Neural cell (in vitro differentiated cells): ENCODE data around the gene DAND5. TPM values are rescaled to one million over a fixed set of nuclear protein-coding genes. Genes with fewer than 3 reads are reported as not detected.
"Not testable (repeated sequence)": the region's sequence is repeated elsewhere in the genome, so short reads cannot be mapped to it uniquely, and the experiment has no call there.

ENCODE experiments used
- H2AFZ ChIP-seq: fragments of 200-600, 300-800 bp; sonication (generic), shearing (Covaris generic); 2 replicates; pipeline ENCODE4 v1.6.0; 2014; ENCODE audit warnings: low read depth, mild to moderate bottlenecking, antibody characterized with exemption, low read length, moderate library complexity
- H3F3A ChIP-seq: fragments of 200-600 bp; shearing (Covaris generic); 2 replicates; pipeline ENCODE4 v1.6.1; 2016; ENCODE audit warnings: mild to moderate bottlenecking, moderate library complexity, mixed read lengths, antibody characterized with exemption, low read length; ENCODE audit not compliant: insufficient read depth, poor library complexity, severe bottlenecking
- H3K27ac ChIP-seq: fragments of 200-600, 300-800 bp; sonication (generic), shearing (Covaris generic); 2 replicates; pipeline ENCODE4 v1.5.1; 2014; ENCODE audit warnings: mild to moderate bottlenecking, low read length, moderate library complexity
- H3K27me3 ChIP-seq: fragments of 300-800, 200-600 bp; sonication (generic), shearing (Covaris generic); 2 replicates; pipeline ENCODE4 v1.6.0; 2014; ENCODE audit warnings: mild to moderate bottlenecking, low read depth, low read length, moderate library complexity; ENCODE audit not compliant: insufficient read depth
- H3K36me3 ChIP-seq: fragments of 300-800, 200-600 bp; sonication (generic), shearing (Covaris generic); 2 replicates; pipeline ENCODE4 v1.5.1; 2014; ENCODE audit warnings: mild to moderate bottlenecking, antibody characterized with exemption, low read length, moderate library complexity; ENCODE audit not compliant: insufficient read depth
- H3K4me2 ChIP-seq: fragments of 300-800, 200-600 bp; sonication (generic), shearing (Covaris generic); 2 replicates; pipeline ENCODE4 v1.6.0; 2014; ENCODE audit warnings: mild to moderate bottlenecking, low read length
- H3K4me3 ChIP-seq: fragments of 300-800, 200-600 bp; sonication (generic), shearing (Covaris generic); 2 replicates; pipeline ENCODE4 v1.5.1; 2014; ENCODE audit warnings: mild to moderate bottlenecking, low read length, moderate library complexity
- H3K79me2 ChIP-seq: fragments of 200-600 bp; shearing (Covaris generic); replicated peaks from 2 replicates; pipeline ENCODE4 v1.6.0; 2014; ENCODE audit warnings: mild to moderate bottlenecking, low read length, moderate library complexity; ENCODE audit not compliant: insufficient read depth
- H3K9ac ChIP-seq: fragments of 300-800, 200-600 bp; sonication (generic), shearing (Covaris generic); 2 replicates; pipeline ENCODE4 v1.6.1; 2016; ENCODE audit warnings: mild to moderate bottlenecking, low read length, mixed read lengths
- H3K9me2 ChIP-seq: fragments of 200-600 bp; shearing (Covaris generic); 2 replicates; pipeline ENCODE4 v1.6.1; 2016; ENCODE audit warnings: mild to moderate bottlenecking, low read length, mixed read lengths; ENCODE audit not compliant: insufficient read depth
- H3K9me3 ChIP-seq: fragments of 200-600, 300-800 bp; sonication (generic), shearing (Covaris generic); 2 replicates; pipeline ENCODE4 v1.6.1; 2016; ENCODE audit warnings: mild to moderate bottlenecking, mixed run types, low read length, moderate library complexity, mixed read lengths
- H4K20me1 ChIP-seq: fragments of 200-600 bp; shearing (Covaris generic); 2 replicates; pipeline ENCODE4 v1.6.1; 2016; ENCODE audit warnings: mild to moderate bottlenecking, mixed run types; ENCODE audit not compliant: insufficient read depth
- EP300 ChIP-seq: fragments of 450-650 bp; conservative IDR thresholded peaks from 2 replicates; pipeline ENCODE4 v1.6.1; 2014; ENCODE audit warnings: antibody characterized with exemption, mild to moderate bottlenecking, moderate library complexity; ENCODE audit not compliant: poor library complexity, severe bottlenecking
- EZH2 ChIP-seq: fragments of 200-600, 300-800 bp; shearing (Covaris generic), sonication (generic); IDR thresholded peaks from 2 replicates; pipeline ENCODE4 v1.6.1; 2014; ENCODE audit warnings: antibody characterized with exemption, low read length, borderline replicate concordance, mild to moderate bottlenecking; ENCODE audit not compliant: insufficient read depth, poor library complexity, severe bottlenecking
- MXI1 ChIP-seq: fragments of 450-650 bp; conservative IDR thresholded peaks from 2 replicates; pipeline ENCODE4 v1.6.1; 2014; ENCODE audit warnings: antibody characterized with exemption, mild to moderate bottlenecking; ENCODE audit not compliant: poor library complexity, severe bottlenecking
- POLR2AphosphoS5 ChIP-seq: IDR thresholded peaks from 2 replicates; pipeline ENCODE4 v1.6.1; 2012
- RAD21 ChIP-seq: fragments of 450-650 bp; conservative IDR thresholded peaks from 2 replicates; pipeline ENCODE4 v1.6.1; 2014; ENCODE audit warnings: antibody characterized with exemption, mild to moderate bottlenecking, moderate library complexity
- SMC3 ChIP-seq: fragments of 450-650 bp; conservative IDR thresholded peaks from 2 replicates; pipeline ENCODE4 v1.6.1; 2014; ENCODE audit warnings: antibody characterized with exemption, mild to moderate bottlenecking, moderate library complexity; ENCODE audit not compliant: poor library complexity
- polyA plus RNA-seq: library from polyadenylated mRNA; depleted of rRNA; stranded (reverse); fragments of >200 nt; gene quantifications from 2 replicates; pipeline ENCODE4 v1.2.3, GENCODE V29; 2014
- TF ChIP-seq, protein P1 (sequence below): IDR thresholded peaks from 2 replicates; pipeline ENCODE4 v1.6.1; 2012; ENCODE audit warnings: borderline replicate concordance
- TF ChIP-seq, protein P2 (sequence below): fragments of 450-650 bp; IDR thresholded peaks from 2 replicates; pipeline ENCODE4 v1.5.1; 2014; ENCODE audit warnings: antibody characterized with exemption, mild to moderate bottlenecking, moderate library complexity; ENCODE audit not compliant: poor library complexity, severe bottlenecking

DAND5 gene
- polyA plus RNA-seq, 1 donor from 2014 or later, result not detected

DNA sequence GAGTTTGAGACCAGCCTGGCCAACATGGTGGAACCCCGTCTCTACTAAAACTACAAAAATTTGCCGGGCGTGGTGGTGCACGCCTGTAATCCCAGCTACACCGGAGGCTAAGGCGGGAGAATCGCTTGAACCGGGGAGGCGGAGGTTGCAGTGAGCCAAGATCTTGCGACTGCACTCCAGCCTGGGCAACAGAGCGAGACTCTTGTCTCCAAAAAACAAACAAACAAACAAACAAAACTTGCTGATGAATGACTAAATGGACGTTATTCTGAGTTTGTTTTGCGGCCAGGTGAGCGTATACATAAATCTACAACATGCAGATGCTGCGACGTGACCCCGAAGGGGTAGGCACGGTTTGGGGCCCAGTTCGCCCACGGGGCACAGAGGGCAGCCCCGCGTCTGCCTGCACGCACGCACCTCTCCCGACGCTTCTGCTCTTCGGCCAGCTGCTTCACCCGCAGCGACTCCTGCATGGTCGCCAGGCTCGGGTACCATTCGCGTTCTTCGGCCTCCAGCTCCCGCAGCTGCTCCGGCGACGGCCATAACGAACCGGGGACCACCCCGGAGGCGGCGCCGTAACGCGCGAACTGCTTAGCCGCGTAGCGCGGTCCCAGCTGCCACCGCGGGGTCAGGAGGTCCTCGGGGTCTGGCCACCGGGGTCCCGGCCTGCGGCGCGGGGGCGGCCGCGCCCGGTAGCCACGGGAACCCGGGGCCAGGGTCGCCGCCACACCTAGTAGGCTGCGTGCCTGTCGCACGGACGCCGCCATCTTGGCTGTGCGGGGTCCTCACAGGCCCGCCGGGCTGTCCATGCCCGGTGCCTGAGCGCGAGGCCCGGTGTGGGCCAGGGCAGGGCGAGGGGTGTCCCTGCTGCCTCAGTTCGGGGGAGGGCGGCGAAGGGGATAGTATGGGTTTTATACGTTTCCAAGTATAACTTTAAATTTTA lies 12.7 kb upstream of the DAND5 start, which contains the start of gene GADD45GIP1 (continued):
- TF ChIP-seq SMC3 (peak; percentile 26), POLR2AphosphoS5 (peak; percentile 82), EZH2 (no peak), RAD21 (peak; percentile 18)

DNA sequence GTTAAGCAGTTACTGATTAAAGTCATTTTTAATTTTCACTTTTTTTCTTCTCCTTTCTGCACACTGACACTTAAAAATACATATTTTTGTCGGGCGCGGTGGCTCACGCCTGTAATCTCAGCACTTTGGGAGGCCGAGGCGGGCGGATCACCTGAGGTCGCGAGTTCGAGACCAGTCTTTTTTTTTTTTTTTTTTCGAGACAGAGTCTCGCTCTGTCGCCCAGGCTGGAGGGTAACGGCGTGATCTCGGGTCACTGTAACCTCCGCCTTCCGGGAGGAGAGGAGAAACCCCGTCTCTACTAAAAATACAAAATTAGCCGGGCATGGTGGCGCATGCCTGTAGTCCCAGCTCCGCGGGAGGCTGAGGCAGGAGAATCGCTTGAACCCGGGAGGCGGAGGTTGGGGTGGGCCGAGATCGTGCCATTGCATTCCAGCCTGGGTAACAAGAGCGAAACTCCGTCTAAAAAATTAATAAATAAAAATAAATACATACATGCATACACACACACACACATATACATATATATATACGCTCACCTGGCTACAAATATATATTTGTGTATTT lies 11.9 kb upstream of the DAND5 start:
- H3K9me2 ChIP-seq, H4K20me1 ChIP-seq, H3K79me2 ChIP-seq, H3K27me3 ChIP-seq, H3F3A ChIP-seq, H3K9me3 ChIP-seq, H3K36me3 ChIP-seq: not testable (repeated sequence)
- Histone ChIP-seq H3K27ac (peak overlapping the region; percentile 63), H3K9ac (peak overlapping the region; percentile 77), H2AFZ (peak overlapping the region; percentile 65), H3K4me2 (peak overlapping the region; percentile 55), H3K4me3 (peak overlapping the region; percentile 97)

DNA sequence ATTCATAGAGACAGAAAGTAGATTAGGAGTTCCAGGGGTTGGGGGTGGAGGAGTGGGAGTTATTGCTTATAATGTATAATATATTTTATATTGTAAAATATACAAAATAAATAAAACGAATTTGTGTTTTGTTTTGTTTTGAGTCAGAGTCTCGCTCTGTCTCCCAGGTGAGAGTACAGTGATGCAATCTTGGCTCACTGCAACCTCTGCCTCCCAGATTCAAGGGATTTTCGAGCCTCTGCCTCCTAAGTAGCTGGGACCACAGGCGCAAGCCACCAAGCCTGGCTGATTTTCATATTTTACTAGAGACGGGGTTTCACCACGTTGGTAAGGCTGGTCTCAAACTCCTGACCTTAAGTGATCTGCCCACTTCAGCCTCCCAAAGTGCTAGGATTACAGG lies 9.9 kb upstream of the DAND5 start:
- Histone ChIP-seq H3K9me3 (no peaks in the 10 kb centered on the region), H3K27ac (no peak overlapping the region), H3F3A (no peaks in the 10 kb centered on the region), H3K4me3 (no peak overlapping the region), H3K27me3 (no peaks in the 10 kb centered on the region), H3K79me2 (no peaks in the 10 kb centered on the region), H3K9ac (no peak overlapping the region), H3K4me2 (no peak overlapping the region), H4K20me1 (no peaks in the 10 kb centered on the region), H3K36me3 (no peaks in the 10 kb centered on the region), H2AFZ (no peak overlapping the region), H3K9me2 (no peaks in the 10 kb centered on the region)
- no peak for TF ChIP-seq MXI1
- TF ChIP-seq SMC3, result no peak
- TF ChIP-seq, protein P1, sequence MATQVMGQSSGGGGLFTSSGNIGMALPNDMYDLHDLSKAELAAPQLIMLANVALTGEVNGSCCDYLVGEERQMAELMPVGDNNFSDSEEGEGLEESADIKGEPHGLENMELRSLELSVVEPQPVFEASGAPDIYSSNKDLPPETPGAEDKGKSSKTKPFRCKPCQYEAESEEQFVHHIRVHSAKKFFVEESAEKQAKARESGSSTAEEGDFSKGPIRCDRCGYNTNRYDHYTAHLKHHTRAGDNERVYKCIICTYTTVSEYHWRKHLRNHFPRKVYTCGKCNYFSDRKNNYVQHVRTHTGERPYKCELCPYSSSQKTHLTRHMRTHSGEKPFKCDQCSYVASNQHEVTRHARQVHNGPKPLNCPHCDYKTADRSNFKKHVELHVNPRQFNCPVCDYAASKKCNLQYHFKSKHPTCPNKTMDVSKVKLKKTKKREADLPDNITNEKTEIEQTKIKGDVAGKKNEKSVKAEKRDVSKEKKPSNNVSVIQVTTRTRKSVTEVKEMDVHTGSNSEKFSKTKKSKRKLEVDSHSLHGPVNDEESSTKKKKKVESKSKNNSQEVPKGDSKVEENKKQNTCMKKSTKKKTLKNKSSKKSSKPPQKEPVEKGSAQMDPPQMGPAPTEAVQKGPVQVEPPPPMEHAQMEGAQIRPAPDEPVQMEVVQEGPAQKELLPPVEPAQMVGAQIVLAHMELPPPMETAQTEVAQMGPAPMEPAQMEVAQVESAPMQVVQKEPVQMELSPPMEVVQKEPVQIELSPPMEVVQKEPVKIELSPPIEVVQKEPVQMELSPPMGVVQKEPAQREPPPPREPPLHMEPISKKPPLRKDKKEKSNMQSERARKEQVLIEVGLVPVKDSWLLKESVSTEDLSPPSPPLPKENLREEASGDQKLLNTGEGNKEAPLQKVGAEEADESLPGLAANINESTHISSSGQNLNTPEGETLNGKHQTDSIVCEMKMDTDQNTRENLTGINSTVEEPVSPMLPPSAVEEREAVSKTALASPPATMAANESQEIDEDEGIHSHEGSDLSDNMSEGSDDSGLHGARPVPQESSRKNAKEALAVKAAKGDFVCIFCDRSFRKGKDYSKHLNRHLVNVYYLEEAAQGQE, result no peak
- no peak for TF ChIP-seq EZH2
- TF ChIP-seq EP300, result no peak
- TF ChIP-seq, protein P2, sequence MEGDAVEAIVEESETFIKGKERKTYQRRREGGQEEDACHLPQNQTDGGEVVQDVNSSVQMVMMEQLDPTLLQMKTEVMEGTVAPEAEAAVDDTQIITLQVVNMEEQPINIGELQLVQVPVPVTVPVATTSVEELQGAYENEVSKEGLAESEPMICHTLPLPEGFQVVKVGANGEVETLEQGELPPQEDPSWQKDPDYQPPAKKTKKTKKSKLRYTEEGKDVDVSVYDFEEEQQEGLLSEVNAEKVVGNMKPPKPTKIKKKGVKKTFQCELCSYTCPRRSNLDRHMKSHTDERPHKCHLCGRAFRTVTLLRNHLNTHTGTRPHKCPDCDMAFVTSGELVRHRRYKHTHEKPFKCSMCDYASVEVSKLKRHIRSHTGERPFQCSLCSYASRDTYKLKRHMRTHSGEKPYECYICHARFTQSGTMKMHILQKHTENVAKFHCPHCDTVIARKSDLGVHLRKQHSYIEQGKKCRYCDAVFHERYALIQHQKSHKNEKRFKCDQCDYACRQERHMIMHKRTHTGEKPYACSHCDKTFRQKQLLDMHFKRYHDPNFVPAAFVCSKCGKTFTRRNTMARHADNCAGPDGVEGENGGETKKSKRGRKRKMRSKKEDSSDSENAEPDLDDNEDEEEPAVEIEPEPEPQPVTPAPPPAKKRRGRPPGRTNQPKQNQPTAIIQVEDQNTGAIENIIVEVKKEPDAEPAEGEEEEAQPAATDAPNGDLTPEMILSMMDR, result no peak
